ENCODE results near the gene DEFB116. TPM values are rescaled to one million over a fixed set of nuclear protein-coding genes. Genes with fewer than 3 reads are reported as not detected.

The DEFB116 gene
- total and polyA plus RNA-seq, 4 donors = not detected

Small RNA genes within 50 kb of the gene (small RNA-seq; reads per million reads assigned to genes)
- gene RNA5SP480 = not detected

Other genes with a start within 250 kb of the DEFB116 start
- gene DEFB115, start 50.9 kb downstream of the DEFB116 start, total RNA-seq = not detected
- not detected for gene DEFB115, start 50.9 kb downstream of the DEFB116 start, polyA plus RNA-seq
- gene DEFB118, start 60.0 kb upstream of the DEFB116 start, total RNA-seq = not detected
- gene DEFB118, start 60.0 kb upstream of the DEFB116 start, polyA plus RNA-seq = not detected
- not detected for gene DEFB119, start 82.0 kb upstream of the DEFB116 start, total RNA-seq
- not detected for gene DEFB119, start 82.0 kb upstream of the DEFB116 start, polyA plus RNA-seq
- gene DEFB121, start 97.6 kb upstream of the DEFB116 start, total RNA-seq = not detected
- not detected for gene DEFB121, start 97.6 kb upstream of the DEFB116 start, polyA plus RNA-seq
- gene DEFB123, start 132.0 kb upstream of the DEFB116 start, total RNA-seq = not detected
- not detected for gene DEFB123, start 132.0 kb upstream of the DEFB116 start, polyA plus RNA-seq
- not detected for gene DEFB124, start 166.5 kb upstream of the DEFB116 start, total RNA-seq
- not detected for gene DEFB124, start 166.5 kb upstream of the DEFB116 start, polyA plus RNA-seq
- under 1 TPM; 0.17 to 0.19 TPM for gene REM1, start 166.7 kb upstream of the DEFB116 start, total RNA-seq
- gene REM1, start 166.7 kb upstream of the DEFB116 start, polyA plus RNA-seq = under 1 TPM; 0.24 to 0.46 TPM
- gene HM13, start 205.9 kb upstream of the DEFB116 start, total RNA-seq = 10 to 100 TPM; 57.6 to 96.1 TPM
- 100 to 1,000 TPM; 102 to 210 TPM for gene HM13, start 205.9 kb upstream of the DEFB116 start, polyA plus RNA-seq

All from liver (tissue), 5 donors.